ENCODE data around the gene KRT33A.

Gene KRT33A

GRCh38 chr17:41329279-41329948, 21.2 kb downstream of the KRT33A start:
- no peak for DNase-seq (ENCODE audit: low read depth in 2 of 2)

GRCh38 chr17:41328207-41328606, 22.4 kb downstream of the KRT33A start:
- no peak for DNase-seq (ENCODE audit: low read depth in 2 of 2)

- DNase-seq (ENCODE audit: low read depth in 2 of 2), result no peak
Observed at GRCh38 chr17:41327411-41328120, 23.1 kb downstream of the KRT33A start.

- DNase-seq (ENCODE audit: low read depth in 2 of 2), result no peak
Observed at GRCh38 chr17:41326173-41327145, 24.2 kb downstream of the KRT33A start.

DNA sequence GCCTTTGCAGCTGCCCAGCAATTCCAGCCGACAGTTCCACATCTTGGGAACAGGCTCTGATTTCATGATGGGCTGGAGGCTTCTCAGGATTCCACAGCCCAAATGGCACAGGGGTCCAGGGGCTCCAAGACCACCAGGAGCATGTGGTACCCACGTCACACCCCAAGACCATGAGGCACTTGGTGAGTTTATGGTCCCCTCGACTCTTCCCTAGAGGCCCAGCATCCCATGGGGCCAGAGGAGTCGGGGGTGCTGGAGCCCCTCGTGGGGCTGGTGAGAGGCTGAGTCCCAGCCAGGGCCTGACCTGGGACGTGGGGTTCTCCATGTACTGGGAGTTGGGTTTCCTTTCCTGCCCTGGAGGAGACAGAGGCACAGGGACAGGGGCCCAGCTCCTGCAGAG, 25.0 kb downstream of the KRT33A start:
- DNase-seq (ENCODE audit: low read depth in 2 of 2), result no peak

DNA sequence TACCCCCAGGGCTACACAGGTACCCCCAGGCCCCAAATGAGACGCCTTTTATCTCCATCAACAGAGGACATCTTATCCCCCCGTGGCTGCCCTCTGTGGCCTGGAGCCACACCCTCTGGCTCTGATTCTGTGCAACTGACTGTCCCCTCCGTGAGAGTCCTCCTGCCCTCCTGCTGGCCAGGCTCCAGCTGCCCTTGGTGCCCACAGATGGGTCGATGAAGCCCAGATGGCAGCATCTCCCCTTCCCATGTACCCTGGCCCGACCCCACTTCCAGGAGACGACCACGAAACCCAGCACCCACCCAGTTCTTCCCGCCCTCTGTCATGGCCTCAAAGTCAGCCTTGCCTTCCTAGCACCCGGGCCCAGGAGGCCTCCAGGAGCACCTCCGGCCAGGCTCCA, 25.5 kb downstream of the KRT33A start:
- no peak for DNase-seq (ENCODE audit: low read depth in 2 of 2)

DNA sequence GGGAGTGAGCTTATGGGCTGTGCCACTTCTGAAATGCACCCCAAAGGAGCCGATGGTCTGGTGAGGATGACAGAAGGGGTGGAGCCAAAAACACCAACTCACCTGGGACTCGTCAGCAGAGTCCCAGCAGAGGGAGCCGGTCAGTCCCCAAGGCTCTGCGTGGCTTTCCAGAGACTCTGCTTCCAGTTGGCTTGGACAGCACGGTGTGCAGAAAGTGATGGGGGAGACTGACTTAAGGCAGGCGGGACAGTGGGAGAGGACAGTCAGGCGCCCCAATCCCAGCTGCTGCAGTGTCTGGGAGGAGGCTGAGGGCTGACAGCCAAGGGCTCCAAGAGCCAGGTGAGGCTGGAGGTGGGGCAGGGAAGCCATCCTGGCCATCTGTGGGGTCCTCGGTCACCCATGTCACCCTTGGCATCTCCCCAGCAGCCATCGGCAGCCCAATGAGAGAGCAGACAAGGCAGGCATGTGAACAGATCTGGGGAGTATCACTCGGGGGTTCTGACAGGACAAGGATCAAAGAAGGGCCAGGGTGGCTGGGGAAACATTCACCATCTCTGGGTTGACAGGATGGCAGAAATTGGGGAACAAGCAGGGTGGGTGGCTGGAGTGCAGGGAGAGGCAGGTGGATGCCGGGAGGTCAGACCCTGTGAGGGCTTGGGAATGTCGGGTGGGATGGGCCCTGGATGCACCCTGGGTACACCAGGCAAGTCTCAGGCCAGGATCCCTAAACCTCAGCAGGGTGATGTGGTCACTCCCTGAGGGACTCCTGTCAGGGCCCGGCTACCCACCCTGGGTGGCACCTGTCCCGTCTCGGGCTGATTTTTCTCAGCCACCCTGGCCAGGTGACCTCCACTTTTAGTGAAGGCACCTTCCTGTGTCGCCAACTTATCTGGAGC, 26.2 kb downstream of the KRT33A start:
- DNase-seq (ENCODE audit: low read depth in 2 of 2), result no peak

DNA sequence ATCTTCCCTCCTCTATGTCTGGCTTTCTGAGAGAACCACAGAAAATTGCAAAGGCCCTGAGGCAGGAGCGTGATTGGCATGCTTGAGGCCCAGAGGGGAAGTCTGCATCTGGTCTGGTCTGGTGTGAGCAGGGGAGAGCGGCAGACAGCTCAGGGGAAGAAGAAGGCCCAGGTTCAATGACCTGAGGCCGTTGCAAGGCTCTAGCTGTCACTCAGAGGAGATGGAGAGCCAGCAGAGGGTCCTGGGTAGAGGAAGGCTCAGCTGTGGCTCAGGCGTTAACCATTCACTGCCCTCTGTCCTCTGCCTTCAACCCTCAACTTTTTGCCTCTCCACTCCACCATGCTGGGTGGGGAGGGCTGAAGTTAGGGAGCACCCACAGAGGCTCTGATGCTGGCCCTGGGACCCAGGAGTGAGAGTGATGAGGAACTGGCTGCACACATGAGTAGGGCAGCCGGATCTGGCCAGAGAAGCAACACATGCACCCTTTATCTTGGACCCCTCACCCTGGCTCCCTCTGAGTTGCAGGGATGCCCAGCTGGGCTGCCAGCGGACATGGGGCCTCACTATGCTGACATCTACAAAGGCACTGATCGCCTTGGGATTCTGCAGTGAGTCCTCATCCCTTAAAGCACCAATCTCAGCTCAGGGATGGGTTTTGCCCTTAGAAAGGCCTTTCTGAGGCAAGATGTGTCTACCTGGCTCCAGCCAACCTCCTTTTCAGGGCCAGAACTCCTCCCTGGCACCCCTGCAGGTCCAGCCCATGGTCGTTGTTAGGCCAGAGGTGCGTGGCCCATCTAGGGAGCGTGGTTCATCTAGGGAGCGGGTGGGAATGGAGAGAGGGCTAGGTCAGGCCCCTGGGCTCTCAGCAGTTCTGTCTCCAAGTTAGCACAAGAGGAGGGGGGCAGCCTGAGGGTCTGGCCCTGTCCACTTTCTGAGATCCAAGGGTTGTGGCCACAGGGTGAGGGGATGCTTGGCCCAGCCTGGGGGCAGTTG, 27.4 kb downstream of the KRT33A start:
- DNase-seq (ENCODE audit: low read depth in 2 of 2), result no peak

- DNase-seq (ENCODE audit: low read depth in 2 of 2), result no peak
Observed at GRCh38 chr17:41322094-41322902, 28.3 kb downstream of the KRT33A start.

- DNase-seq (ENCODE audit: low read depth in 2 of 2), result no peak
Observed at GRCh38 chr17:41318231-41318630, 32.4 kb downstream of the KRT33A start.

DNA sequence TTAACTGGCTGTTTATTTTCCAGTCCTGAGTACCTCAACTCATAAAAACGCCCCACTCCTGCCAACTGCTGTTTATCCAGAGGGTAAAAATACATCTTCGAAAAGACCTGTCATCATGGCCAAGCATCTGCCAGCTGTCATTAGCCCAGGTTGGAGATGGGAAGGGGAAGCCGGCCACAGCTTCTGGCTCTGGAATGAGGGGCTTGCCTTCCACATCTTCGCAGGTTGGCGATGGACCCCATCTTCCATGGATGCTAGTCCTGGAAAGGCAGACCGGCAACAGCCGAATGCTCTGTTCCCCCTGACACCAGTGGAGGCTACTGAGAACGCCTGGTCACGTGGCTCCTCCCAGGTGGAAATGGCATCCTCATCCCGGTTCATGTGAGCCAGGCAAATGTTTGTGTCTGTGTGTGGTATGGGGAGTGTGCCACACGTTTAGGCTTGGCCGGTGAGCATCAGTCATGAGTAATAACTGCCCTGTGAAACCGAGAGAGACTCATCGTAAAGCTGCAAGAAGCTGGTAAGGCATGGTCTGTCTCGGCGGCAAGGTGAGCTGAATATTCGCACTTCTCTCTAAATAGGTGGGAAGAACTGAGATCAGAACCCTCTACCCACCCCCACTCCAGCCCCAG, 34.7 kb downstream of the KRT33A start:
- no peak for DNase-seq (ENCODE audit: low read depth in 2 of 2)

DNA sequence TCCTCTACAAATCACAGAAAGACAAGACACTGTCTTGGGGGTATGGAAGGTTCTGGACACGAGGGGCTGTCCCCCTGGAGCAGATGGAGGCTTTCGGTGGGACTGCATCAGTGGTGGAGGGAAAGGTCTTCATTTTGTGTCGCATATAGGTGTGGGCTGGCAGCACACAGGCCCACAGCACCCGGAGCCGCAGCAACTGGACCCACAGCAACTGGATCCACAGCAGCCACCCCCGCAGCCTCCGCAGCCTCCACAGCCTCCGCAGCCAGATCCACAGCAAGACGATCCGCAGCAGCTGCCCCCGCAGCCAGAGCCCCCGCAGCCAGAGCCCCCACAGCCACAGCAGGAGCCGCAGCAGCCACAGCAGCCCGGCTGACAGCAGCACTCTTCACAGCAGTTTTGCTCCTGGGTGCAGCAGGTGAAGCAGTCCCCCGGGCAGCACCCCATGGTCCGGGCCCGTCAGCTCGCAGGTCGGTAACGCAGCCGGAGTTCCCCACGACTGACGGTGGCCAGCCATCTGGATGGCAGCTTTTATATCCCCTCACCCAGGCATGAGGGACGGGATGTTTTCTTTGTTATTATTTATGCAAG, 35.3 kb downstream of the KRT33A start, which contains the start of gene KRTAP17-1:
KRTAP17-1 (minus strand) TSS at position 507 of the 591 bp plus-strand sequence; CDS start at position 447, 60 bp downstream.
- no peak for DNase-seq (ENCODE audit: low read depth in 2 of 2)

DNA sequence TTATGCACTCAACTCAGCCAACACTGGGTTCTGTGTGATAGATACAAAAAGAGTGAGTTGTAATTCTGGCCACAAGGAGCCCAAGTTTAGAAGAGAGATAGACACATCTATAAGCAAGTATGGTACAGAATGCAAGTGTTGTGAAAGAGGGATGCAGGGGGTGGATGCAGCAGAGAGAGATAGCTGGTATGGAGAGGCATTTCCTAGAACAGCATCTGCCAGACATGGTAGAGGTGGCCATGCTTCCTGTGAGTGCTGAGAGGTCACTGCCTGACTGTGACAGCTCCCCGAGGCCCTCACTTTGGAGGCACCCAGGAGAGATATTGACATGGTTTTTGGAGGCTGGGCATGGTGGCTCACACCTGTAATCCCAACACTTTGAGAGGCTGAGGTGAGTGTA, 39.5 kb downstream of the KRT33A start:
- no peak for DNase-seq (ENCODE audit: low read depth in 2 of 2)

- DNase-seq (ENCODE audit: low read depth in 2 of 2), result peak; percentile 13 to 23
Observed at GRCh38 chr17:41308918-41309359, 41.7 kb downstream of the KRT33A start, which contains the start of gene KRTAP16-1. KRTAP16-1 (minus strand) TSS chr17:41309309; CDS start chr17:41309253, 56 bp downstream.

- DNase-seq (ENCODE audit: low read depth in 2 of 2), result peak; percentile 41 to 52
Observed at GRCh38 chr17:41308251-41308917, 42.2 kb downstream of the KRT33A start.

- no peak for DNase-seq (ENCODE audit: low read depth in 2 of 2)
Observed at GRCh38 chr17:41307647-41308046, 43.0 kb downstream of the KRT33A start.

DNA sequence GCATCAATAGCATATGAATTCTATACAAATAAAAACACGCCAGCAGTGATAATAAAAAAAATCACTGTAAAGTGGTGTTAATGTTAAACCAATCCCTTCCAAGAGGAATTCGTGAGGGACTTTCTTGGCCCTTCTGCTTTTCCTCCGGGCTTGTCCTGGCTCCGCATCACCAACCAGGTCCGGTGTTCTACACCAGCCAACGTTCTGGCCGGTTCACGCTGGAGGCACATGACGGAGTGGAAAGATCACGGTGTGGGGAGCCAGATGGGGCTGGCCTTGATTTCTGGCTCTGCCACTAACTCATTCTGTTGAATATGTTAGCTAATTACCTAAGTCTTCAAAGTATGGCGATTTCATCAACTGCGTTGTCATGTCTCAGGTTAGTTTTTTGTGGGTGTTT, 46.5 kb downstream of the KRT33A start:
- DNase-seq (ENCODE audit: low read depth in 2 of 2), result no peak

Measured in stimulated activated CD8-positive, alpha-beta memory T cell treated with anti-CD3 and anti-CD28 coated beads, Interleukin-7, amount 100 ng/mL, for 4 hours (primary cell).